ENCODE results near the gene CYTIP. TPM values are rescaled to one million over a fixed set of nuclear protein-coding genes. Genes with fewer than 3 reads are reported as not detected.

The CYTIP gene
- total and polyA plus RNA-seq, 7 experiments from 2014 or later: 170 to 406 (median 322) TPM

DNA sequence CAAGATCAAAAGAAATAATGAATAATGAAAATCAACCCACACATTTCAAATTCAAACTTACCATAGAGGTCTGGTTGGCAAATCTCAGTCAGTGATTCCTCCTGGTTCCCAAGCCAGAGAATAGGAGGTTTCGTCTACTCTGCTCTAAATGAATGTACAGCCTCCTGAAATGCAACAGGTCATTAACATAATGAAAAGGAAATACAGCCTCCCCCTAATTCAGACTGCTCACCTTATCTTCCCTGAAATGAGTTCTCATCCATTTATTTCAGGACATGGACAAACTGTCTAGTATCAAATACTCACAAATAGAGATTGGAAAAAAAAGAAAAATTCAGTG is 43.4 kb upstream of the CYTIP start:
- Mint-ChIP-seq H3K36me3 (peaks cover 0 to 16% (median 0%) of the 10 kb centered on the region in 5 donors), H3K27ac (peak overlapping the region in 8 of 9 donors; percentile 8 to 77 (median 60))
- no peaks in the 10 kb centered on the region for H3K27me3 ChIP-seq (ENCODE audit: control insufficient read depth in 2 of 2, insufficient read depth in 2 of 2, low read length in 2 of 2)

DNA sequence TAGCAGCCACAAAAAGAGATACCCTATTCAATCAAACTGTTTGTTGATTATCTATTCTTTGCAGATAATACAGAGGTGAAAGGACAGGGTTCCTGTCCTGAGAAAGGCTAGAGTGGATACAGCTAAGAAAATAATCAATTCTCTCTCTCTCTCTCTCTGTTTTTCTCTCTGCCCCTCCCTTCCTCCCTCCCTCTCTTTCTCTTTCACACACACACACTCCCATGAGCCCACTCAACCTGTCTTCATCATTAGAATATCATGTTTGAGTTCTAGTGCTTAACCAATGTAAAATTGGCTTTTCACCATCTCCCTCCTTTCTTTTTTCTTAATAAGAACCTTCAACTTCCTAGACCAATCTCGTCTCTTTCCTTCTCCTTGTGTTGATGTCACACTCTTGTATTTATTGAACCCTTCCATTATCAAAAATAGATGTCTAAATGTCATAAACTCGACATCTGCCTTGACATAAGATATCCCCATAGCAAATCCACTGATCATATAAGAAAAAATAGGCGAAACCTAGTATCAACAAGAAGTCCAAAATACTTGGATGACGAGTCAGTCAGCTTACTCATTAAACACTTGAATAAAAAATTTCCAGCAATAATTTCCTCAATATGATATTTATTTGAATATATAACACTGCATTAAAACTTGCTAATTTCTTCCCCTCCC is 42.8 kb upstream of the CYTIP start:
- Histone ChIP-seq H3K4me3 (ENCODE audit: low read length) (no peak overlapping the region), H3K27ac (ENCODE audit: low read depth, low read length) (no peak overlapping the region), H3K9me3 (ENCODE audit: control insufficient read depth in 2 of 3, low read length in 3 of 3) (no peaks in the 10 kb centered on the region), H3K27me3 (ENCODE audit: control insufficient read depth in 2 of 2, insufficient read depth in 2 of 2, low read length in 2 of 2) (no peaks in the 10 kb centered on the region), H3K36me3 (ENCODE audit: control insufficient read depth in 2 of 3, insufficient read depth in 3 of 3, low read length in 3 of 3) (no peaks in the 10 kb centered on the region), H3K4me1 (ENCODE audit: control insufficient read depth in 2 of 2, insufficient read depth in 2 of 2, low read length in 2 of 2) (peaks cover 0 to 18% of the 10 kb centered on the region in 2 donors)
- POLR2A ChIA-PET: interaction anchor here (0.7 to 1.8 kb wide), 6 partner anchors 17 to 83 kb away, joined by 3 to 9 read pairs (median 6); partner anchors contain the start of gene CYTIP
- intact Hi-C loops (cut with micrococcal nuclease): loop anchor here in 1 of 2 donors (1.0 to 5.0 kb wide), 2 partner anchors 9 to 391 kb away; partner anchors contain the start of gene ACVR1
- Mint-ChIP-seq H3K9me3 (no peaks in the 10 kb centered on the region), H3K4me1 (peaks cover 25 to 81% (median 62%) of the 10 kb centered on the region in 7 donors), H3K4me3 (peak overlapping the region in 8 of 10 donors; percentile 0 to 81 (median 36)), H3K27me3 (no peaks in the 10 kb centered on the region), H3K36me3 (peaks cover 0 to 16% (median 0%) of the 10 kb centered on the region in 5 donors), H3K27ac (peak overlapping the region in 8 of 9 donors; percentile 22 to 77 (median 60))
- DNase-seq (no peak), ATAC-seq (no peak)
- CTCF ChIA-PET: interaction anchor here (0.7 to 6.6 kb wide), 4 partner anchors 12 to 160 kb away, joined by 3 to 53 read pairs (median 4); partner anchors contain the start of gene ERMN

More for the DNA sequence above, 43.4 kb upstream of the CYTIP start:
- Histone ChIP-seq H3K27ac (ENCODE audit: low read depth, low read length) (no peak overlapping the region), H3K4me1 (ENCODE audit: control insufficient read depth in 2 of 2, insufficient read depth in 2 of 2, low read length in 2 of 2) (peaks cover 0 to 22% of the 10 kb centered on the region in 2 donors), H3K4me3 (ENCODE audit: low read length) (no peak overlapping the region), H3K36me3 (ENCODE audit: control insufficient read depth in 2 of 3, insufficient read depth in 3 of 3, low read length in 3 of 3) (no peaks in the 10 kb centered on the region), H3K9me3 (ENCODE audit: control insufficient read depth in 2 of 3, low read length in 3 of 3) (no peaks in the 10 kb centered on the region)
- no peaks in the 10 kb centered on the region for H3K27me3 Mint-ChIP-seq
- H3K4me3 Mint-ChIP-seq: peak overlapping the region in 7 of 10 donors; percentile 0 to 81 (median 33)
- DNase-seq: no peak
- CTCF ChIA-PET: interaction anchor here (1.1 to 6.6 kb wide), 4 partner anchors 30 to 161 kb away, joined by 3 to 53 read pairs (median 4); partner anchors contain the start of gene ERMN
- no peak for ATAC-seq
- POLR2A ChIA-PET: interaction anchor here (1.3 to 1.9 kb wide), 5 partner anchors 10 to 47 kb away, joined by 4 to 9 read pairs (median 7); partner anchors contain the start of gene CYTIP
- no peaks in the 10 kb centered on the region for H3K9me3 Mint-ChIP-seq
- peaks cover 25 to 81% (median 66%) of the 10 kb centered on the region in 7 donors for H3K4me1 Mint-ChIP-seq
- intact Hi-C loops (cut with micrococcal nuclease): loop anchor here in 1 of 2 donors (5.0 kb wide), 1 partner anchor 390 kb away; the partner anchor contains the start of gene ACVR1

DNA sequence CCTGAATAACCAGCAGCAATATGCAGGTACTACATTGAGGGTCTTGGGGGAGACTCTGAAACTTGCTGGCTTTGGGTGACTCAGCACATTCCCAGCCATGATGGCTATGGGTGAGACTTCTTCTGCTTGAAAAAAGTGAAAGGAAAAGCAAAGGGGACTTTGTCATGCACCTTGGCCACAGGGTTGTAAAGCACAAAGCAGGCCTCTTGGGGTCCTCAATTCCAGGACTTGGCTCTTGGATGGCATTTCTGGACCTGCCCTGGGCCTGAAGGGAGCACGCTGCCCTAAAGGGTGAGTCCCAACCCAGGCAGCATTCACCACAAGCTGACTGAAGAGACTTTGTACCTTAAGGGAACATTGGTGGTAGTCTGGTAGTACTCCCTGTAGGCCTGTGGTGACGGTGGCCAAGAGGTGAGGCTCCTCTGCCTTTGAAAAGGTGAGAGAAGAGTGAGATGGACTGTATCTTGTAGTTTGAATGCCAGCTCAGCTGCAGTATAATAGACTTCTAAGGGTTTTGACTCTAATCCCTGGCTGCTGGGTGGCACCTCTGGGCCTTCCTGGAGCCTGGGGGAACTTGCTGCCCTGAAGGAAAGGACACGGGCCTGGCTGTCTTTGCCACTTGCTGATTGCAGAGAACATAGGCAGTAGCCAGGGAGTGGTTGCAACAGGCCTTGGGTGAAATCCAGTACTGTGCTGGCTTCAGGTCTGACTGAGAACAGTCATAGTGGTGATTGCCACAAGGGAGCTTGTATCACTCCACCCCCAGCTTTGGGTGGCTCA is 36.5 kb upstream of the CYTIP start:
- H3K27ac Mint-ChIP-seq: peak overlapping the region in 7 of 9 donors; percentile 21 to 95 (median 84)
- peak in 1 of 9 donors; percentile 62 for DNase-seq
- intact Hi-C loops (cut with micrococcal nuclease): loop anchor here (1.0 kb wide), 2 partner anchors 8 to 11 kb away; no protein-coding TSS in a partner anchor
- CTCF ChIA-PET: interaction anchor here (0.6 to 1.4 kb wide), 3 partner anchors 12 to 385 kb away, joined by 3 to 5 read pairs (median 4); no protein-coding TSS in a partner anchor
- H3K27me3 ChIP-seq (ENCODE audit: control insufficient read depth in 2 of 2, insufficient read depth in 2 of 2, low read length in 2 of 2): no peaks in the 10 kb centered on the region
- H3K4me3 Mint-ChIP-seq: peak overlapping the region; percentile 11 to 86 (median 50)
- H3K4me1 ChIP-seq (ENCODE audit: control insufficient read depth in 2 of 2, insufficient read depth in 2 of 2, low read length in 2 of 2): peaks cover 0 to 25% of the 10 kb centered on the region in 2 donors
- no peak overlapping the region for H3K27ac ChIP-seq (ENCODE audit: low read depth, low read length)
- H3K4me3 ChIP-seq (ENCODE audit: low read length): no peak overlapping the region
- H3K27me3 Mint-ChIP-seq: no peaks in the 10 kb centered on the region
- no peaks in the 10 kb centered on the region for H3K36me3 ChIP-seq (ENCODE audit: control insufficient read depth in 2 of 3, insufficient read depth in 3 of 3, low read length in 3 of 3)
- H3K4me1 Mint-ChIP-seq: peaks cover 22 to 81% (median 53%) of the 10 kb centered on the region in 7 donors
- peaks cover 0 to 28% (median 0%) of the 10 kb centered on the region in 5 donors for H3K36me3 Mint-ChIP-seq
- no peaks in the 10 kb centered on the region for H3K9me3 ChIP-seq (ENCODE audit: control insufficient read depth in 2 of 3, low read length in 3 of 3)
- H3K9me3 Mint-ChIP-seq: peaks cover 0 to 15% (median 0%) of the 10 kb centered on the region in 11 donors
- POLR2A ChIA-PET: interaction anchor here (0.7 to 1.6 kb wide), 4 partner anchors 12 to 163 kb away, joined by 3 to 4 read pairs (median 4); partner anchors contain the start of gene CYTIP
- ATAC-seq: peak; percentile 46

GRCh38 chr2:157479081-157480027 is 35.5 kb upstream of the CYTIP start:
- Mint-ChIP-seq H3K27me3 (no peaks in the 10 kb centered on the region), H3K4me3 (peak overlapping the region; percentile 46 to 86 (median 64)), H3K4me1 (peaks cover 22 to 81% (median 53%) of the 10 kb centered on the region in 7 donors), H3K36me3 (peaks cover 0 to 24% (median 0%) of the 10 kb centered on the region in 5 donors), H3K27ac (peak overlapping the region; percentile 72 to 95 (median 84)), H3K9me3 (peaks cover 0 to 15% (median 0%) of the 10 kb centered on the region in 11 donors)
- Histone ChIP-seq H3K4me3 (ENCODE audit: low read length) (no peak overlapping the region), H3K4me1 (ENCODE audit: control insufficient read depth in 2 of 2, insufficient read depth in 2 of 2, low read length in 2 of 2) (peaks cover 0 to 25% of the 10 kb centered on the region in 2 donors), H3K36me3 (ENCODE audit: control insufficient read depth in 2 of 3, insufficient read depth in 3 of 3, low read length in 3 of 3) (no peaks in the 10 kb centered on the region), H3K9me3 (ENCODE audit: control insufficient read depth in 2 of 3, low read length in 3 of 3) (no peaks in the 10 kb centered on the region), H3K27me3 (ENCODE audit: control insufficient read depth in 2 of 2, insufficient read depth in 2 of 2, low read length in 2 of 2) (no peaks in the 10 kb centered on the region), H3K27ac (ENCODE audit: low read depth, low read length) (no peak overlapping the region)
- no peak for DNase-seq
- ChIA-PET CTCF (interaction anchor here (0.6 to 1.4 kb wide), 3 partner anchors 13 to 386 kb away, joined by 3 to 5 read pairs (median 4); no protein-coding TSS in a partner anchor), POLR2A (interaction anchor here (0.9 to 1.3 kb wide), 5 partner anchors 9 to 75 kb away, joined by 3 to 8 read pairs (median 3); no protein-coding TSS in a partner anchor)
- intact Hi-C loops (cut with micrococcal nuclease): loop anchor here (1.0 to 2.0 kb wide), 4 partner anchors 9 to 35 kb away; partner anchors contain the start of gene CYTIP (in 1 of the 2)
- ATAC-seq: no peak

- H3K9me3 Mint-ChIP-seq: peaks cover 0 to 17% (median 0%) of the 10 kb centered on the region in 11 donors
- intact Hi-C loops (cut with micrococcal nuclease): loop anchor here (1.0 to 2.0 kb wide), 4 partner anchors 8 to 421 kb away; no protein-coding TSS in a partner anchor
- ATAC-seq: no peak
Measured at GRCh38 chr2:157477919-157478318, 34.0 kb upstream of the CYTIP start.

More at GRCh38 chr2:157477919-157478318, 34.0 kb upstream of the CYTIP start:
- no peak for DNase-seq
- H3K4me3 ChIP-seq (ENCODE audit: low read length): no peak overlapping the region
- no peaks in the 10 kb centered on the region for H3K27me3 Mint-ChIP-seq
- H3K36me3 ChIP-seq (ENCODE audit: control insufficient read depth in 2 of 3, insufficient read depth in 3 of 3, low read length in 3 of 3): no peaks in the 10 kb centered on the region
- CTCF ChIA-PET: no interaction called here
- H3K27me3 ChIP-seq (ENCODE audit: control insufficient read depth in 2 of 2, insufficient read depth in 2 of 2, low read length in 2 of 2): no peaks in the 10 kb centered on the region
- peaks cover 30 to 90% (median 64%) of the 10 kb centered on the region in 7 donors for H3K4me1 Mint-ChIP-seq
- H3K4me3 Mint-ChIP-seq: peak overlapping the region in 1 of 10 donors; percentile 58
- H3K36me3 Mint-ChIP-seq: peaks cover 0 to 27% (median 3%) of the 10 kb centered on the region in 5 donors
- peak overlapping the region in 4 of 9 donors; percentile 10 to 95 (median 88) for H3K27ac Mint-ChIP-seq
- no peaks in the 10 kb centered on the region for H3K9me3 ChIP-seq (ENCODE audit: control insufficient read depth in 2 of 3, low read length in 3 of 3)
- POLR2A ChIA-PET: interaction anchor here (1.0 kb wide), 1 partner anchor 10 kb away, joined by 7 read pairs; no protein-coding TSS in a partner anchor
- peaks cover 0 to 25% of the 10 kb centered on the region in 2 donors for H3K4me1 ChIP-seq (ENCODE audit: control insufficient read depth in 2 of 2, insufficient read depth in 2 of 2, low read length in 2 of 2)
- no peak overlapping the region for H3K27ac ChIP-seq (ENCODE audit: low read depth, low read length)

Measured in naive thymus-derived CD4-positive, alpha-beta T cell (primary cell).